Lower leg skin (tissue), 4 donors: ENCODE results near the gene LBHD2. TPM values are rescaled to one million over a fixed set of nuclear protein-coding genes. Genes with fewer than 3 reads are reported as not detected.

Experiments used
- DNase-seq, 2 donors: peaks; one replicate each; pipeline ENCODE4 v3.0.0-alpha.2; 2019; ENCODE audit warnings: low spot score in 2 of 2
- H3K4me3 ChIP-seq: fragments of 200-600 bp; sonication (generic); 2 replicates; pipeline ENCODE4 v1.5.1; 2017; ENCODE audit warnings: mild to moderate bottlenecking, low read depth; ENCODE audit not compliant: poor library complexity, severe bottlenecking
- POLR2A ChIP-seq, 2 donors: fragments of 450-650 bp; IDR thresholded peaks; one replicate each; pipeline ENCODE4 v1.6.1; 2016 to 2017; ENCODE audit warnings: antibody characterized with exemption in 2 of 2, mild to moderate bottlenecking in 1 of 2, moderate library complexity in 1 of 2
- WGBS, 2 donors: methylation state at CpG; one replicate each; pipeline ENCODE4 v1.1.5; 2018; 5-methylcytosine and 5-hydroxymethylcytosine counted together
- intact Hi-C: fragments of 100-400 bp; cut with DNase I; formaldehyde crosslinking; loops from one replicate; pipeline ENCODE4 v1.15.0; 2023; ENCODE audit warnings: low total_unique reads
- total RNA-seq, 4 donors: library from RNA; depleted of rRNA; stranded (reverse); fragments of >200 nt; gene quantifications; one replicate each; pipeline ENCODE4 v1.1.0, GENCODE V29; 2016
- TF ChIP-seq, protein P1 (sequence below), 3 donors: fragments of 450-650 bp; IDR thresholded peaks; one replicate each; pipeline ENCODE4 v1.5.1; 2016; ENCODE audit warnings: antibody characterized with exemption in 3 of 3, mild to moderate bottlenecking in 3 of 3, moderate library complexity in 2 of 3

LBHD2 gene
- total RNA-seq, 4 donors from 2014 or later: not detected

DNA sequence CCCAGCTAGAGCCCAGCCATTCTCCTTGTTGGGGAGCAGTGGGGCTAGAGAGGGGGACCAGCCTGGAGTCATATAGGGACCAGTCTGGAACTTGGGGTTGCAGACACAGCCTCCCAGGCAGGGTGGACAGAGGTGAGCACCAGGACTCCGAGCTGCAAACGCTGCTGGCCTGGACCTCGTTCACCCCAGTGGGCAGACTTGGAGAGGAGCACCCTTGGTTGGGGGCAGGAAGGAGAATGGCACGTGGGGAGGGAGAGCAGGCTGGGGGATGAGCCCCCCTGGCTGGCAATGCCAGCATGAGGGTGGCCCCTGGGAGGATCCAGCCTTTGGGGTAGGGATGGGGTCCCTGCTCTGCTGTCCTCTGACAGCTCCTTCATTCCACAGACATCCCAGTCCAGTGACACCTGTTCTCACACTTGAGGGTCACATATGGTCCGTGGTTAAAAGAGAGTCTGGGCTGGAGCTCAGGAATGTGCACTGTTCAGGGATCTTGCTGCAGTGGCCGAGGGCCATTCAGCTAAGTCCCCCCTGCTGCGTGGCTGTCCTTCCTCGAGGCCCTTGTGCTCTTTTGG is 2.8 kb downstream of the LBHD2 start:
- TF ChIP-seq, protein P1, sequence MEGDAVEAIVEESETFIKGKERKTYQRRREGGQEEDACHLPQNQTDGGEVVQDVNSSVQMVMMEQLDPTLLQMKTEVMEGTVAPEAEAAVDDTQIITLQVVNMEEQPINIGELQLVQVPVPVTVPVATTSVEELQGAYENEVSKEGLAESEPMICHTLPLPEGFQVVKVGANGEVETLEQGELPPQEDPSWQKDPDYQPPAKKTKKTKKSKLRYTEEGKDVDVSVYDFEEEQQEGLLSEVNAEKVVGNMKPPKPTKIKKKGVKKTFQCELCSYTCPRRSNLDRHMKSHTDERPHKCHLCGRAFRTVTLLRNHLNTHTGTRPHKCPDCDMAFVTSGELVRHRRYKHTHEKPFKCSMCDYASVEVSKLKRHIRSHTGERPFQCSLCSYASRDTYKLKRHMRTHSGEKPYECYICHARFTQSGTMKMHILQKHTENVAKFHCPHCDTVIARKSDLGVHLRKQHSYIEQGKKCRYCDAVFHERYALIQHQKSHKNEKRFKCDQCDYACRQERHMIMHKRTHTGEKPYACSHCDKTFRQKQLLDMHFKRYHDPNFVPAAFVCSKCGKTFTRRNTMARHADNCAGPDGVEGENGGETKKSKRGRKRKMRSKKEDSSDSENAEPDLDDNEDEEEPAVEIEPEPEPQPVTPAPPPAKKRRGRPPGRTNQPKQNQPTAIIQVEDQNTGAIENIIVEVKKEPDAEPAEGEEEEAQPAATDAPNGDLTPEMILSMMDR (IDR thresholded peaks at IDR 0.05): no peak
- no peak for TF ChIP-seq POLR2A (IDR thresholded peaks at IDR 0.05)
- DNase-seq: no peak
- intact Hi-C loops: no loop called here
- WGBS, 2 donors: 79 to 83% methylated on average over 6 to 8 of the region's 8 CpGs
- H3K4me3 ChIP-seq: no peak overlapping the region

- no peak overlapping the region for H3K4me3 ChIP-seq
- TF ChIP-seq POLR2A (IDR thresholded peaks at IDR 0.05): no peak
- TF ChIP-seq, protein P1 (IDR thresholded peaks at IDR 0.05): no peak
- WGBS, 2 donors: 83% methylated on average over 9 to 13 of the region's 13 CpGs
- intact Hi-C loops: no loop called here
- DNase-seq: no peak
These were observed 3.4 kb downstream of the LBHD2 start for GRCh38 chr14:103087343-103087835.

GRCh38 chr14:103088921-103089320 is 4.9 kb downstream of the LBHD2 start:
- intact Hi-C loops: no loop called here
- TF ChIP-seq, protein P1 (IDR thresholded peaks at IDR 0.05): no peak
- TF ChIP-seq POLR2A (IDR thresholded peaks at IDR 0.05): no peak
- 92 to 97% methylated on average over 6 of the region's 6 CpGs for WGBS, 2 donors
- H3K4me3 ChIP-seq: no peak overlapping the region
- DNase-seq: no peak

GRCh38 chr14:103089386-103090335 is 5.7 kb downstream of the LBHD2 start:
- TF ChIP-seq, protein P1 (IDR thresholded peaks at IDR 0.05): no peak
- no peak for TF ChIP-seq POLR2A (IDR thresholded peaks at IDR 0.05)
- H3K4me3 ChIP-seq: no peak overlapping the region
- DNase-seq: no peak
- whole genome bisulfite sequencing, 2 donors: 82 to 86% methylated on average over 22 to 25 of the region's 28 CpGs
- intact Hi-C loops: no loop called here

DNA sequence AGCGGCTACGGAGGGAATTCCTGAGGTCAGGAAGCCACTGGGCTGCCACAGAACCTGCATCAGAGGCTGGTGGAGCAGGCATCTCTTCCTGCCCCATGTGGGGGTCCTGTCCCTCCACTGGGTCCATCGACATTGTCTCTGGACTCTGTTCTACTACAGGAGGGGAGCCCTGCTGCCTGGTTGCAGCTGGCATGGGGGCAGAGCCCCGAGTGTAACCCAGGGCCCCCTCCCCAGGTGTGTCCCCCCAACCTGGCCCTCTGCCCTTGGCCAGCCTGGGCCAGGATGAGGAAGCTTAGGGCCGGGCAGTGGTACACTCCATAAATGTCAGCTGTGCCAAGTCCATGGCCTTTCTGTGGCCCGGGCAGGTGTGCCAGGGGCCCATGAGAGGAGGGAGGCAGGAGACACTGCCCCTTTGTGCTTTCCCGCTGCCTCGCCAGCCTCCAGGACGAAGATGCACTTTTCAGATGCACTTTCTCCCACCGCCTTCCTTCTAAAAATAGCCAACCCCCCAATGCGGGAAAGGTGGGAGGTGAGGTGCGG is 6.5 kb downstream of the LBHD2 start:
- WGBS, 2 donors: 87 to 89% methylated on average over 12 of the region's 12 CpGs
- TF ChIP-seq, protein P1 (IDR thresholded peaks at IDR 0.05): no peak
- no peak for TF ChIP-seq POLR2A (IDR thresholded peaks at IDR 0.05)
- intact Hi-C loops: no loop called here
- no peak overlapping the region for H3K4me3 ChIP-seq
- no peak for DNase-seq
